Neural crest cell (in vitro differentiated cells): ENCODE results near the gene PSMC6. TPM values are rescaled to one million over a fixed set of nuclear protein-coding genes. Genes with fewer than 3 reads are reported as not detected.

Experiments
- DNase-seq: peaks from one replicate; pipeline ENCODE4 v3.0.0; 2021; ENCODE audit warnings: low read depth, mixed read lengths, low spot score
- H3K27ac Mint-ChIP-seq: one replicate; pipeline ENCODE4 v1.8.0; 2021; ENCODE audit warnings: mild to moderate bottlenecking, mixed read lengths; ENCODE audit not compliant: unreplicated experiment
- H3K27me3 Mint-ChIP-seq: 2 replicates; pipeline ENCODE4 v1.8.0; 2021; ENCODE audit warnings: low read depth, mild to moderate bottlenecking, mixed read lengths
- H3K36me3 Mint-ChIP-seq: 2 replicates; pipeline ENCODE4 v1.8.0; 2021; ENCODE audit warnings: low read depth, mild to moderate bottlenecking, mixed read lengths
- H3K4me1 Mint-ChIP-seq: 2 replicates; pipeline ENCODE4 v1.8.0; 2021; ENCODE audit warnings: mixed read lengths
- H3K4me3 Mint-ChIP-seq: one replicate; pipeline ENCODE4 v1.8.0; 2021; ENCODE audit warnings: mild to moderate bottlenecking, mixed read lengths
- H3K9me3 Mint-ChIP-seq: 2 replicates; pipeline ENCODE4 v1.8.0; 2021; ENCODE audit warnings: mixed read lengths
- total RNA-seq: library from RNA; stranded (reverse); gene quantifications from 2 replicates; pipeline ENCODE4 v1.2.1, GENCODE V29; 2021
- TF ChIP-seq, protein P1 (sequence below): fragments of 200-600 bp; sonication (generic); conservative IDR thresholded peaks from 2 replicates; pipeline ENCODE4 v1.5.0; 2021; ENCODE audit warnings: antibody characterized with exemption, mild to moderate bottlenecking

PSMC6 gene
- total RNA-seq, 1 donor from 2014 or later, result 109 TPM

DNA sequence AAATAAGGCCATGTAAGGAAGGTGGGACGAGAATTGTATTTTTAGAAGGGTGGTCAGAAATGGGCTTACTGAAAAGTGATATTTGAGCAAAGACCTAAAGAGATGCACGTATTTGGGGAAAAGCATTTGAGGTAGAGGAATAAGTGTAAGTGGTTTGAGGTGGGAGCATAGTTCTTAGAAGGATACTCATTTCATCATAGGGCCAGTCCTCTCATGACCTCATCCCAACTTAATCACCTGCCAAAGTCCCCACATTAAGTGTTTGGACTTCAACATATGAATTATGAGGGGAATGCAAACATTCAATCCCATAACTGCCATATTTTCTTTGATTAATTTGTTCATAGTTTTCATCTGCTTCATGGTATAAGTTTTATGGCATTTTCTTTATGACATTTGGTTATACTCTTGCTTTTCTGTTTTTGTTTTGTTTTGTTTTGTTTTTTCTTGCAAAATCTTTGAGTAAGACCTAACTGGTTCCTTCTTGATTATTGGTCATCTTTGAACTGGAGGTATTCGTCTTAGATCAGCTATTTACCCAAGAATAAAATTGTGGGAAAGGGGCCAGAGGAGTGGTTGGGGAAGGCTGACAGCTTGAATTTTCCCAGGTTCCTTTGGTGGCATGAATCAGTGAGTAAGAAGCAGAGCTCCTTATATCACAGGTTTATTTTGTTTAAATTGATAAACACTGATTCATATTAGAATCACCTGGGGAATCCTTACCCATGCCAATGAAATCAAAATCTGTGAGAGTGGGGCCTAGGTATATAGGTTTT is 60.2 kb downstream of the PSMC6 start:
- TF ChIP-seq, protein P1, sequence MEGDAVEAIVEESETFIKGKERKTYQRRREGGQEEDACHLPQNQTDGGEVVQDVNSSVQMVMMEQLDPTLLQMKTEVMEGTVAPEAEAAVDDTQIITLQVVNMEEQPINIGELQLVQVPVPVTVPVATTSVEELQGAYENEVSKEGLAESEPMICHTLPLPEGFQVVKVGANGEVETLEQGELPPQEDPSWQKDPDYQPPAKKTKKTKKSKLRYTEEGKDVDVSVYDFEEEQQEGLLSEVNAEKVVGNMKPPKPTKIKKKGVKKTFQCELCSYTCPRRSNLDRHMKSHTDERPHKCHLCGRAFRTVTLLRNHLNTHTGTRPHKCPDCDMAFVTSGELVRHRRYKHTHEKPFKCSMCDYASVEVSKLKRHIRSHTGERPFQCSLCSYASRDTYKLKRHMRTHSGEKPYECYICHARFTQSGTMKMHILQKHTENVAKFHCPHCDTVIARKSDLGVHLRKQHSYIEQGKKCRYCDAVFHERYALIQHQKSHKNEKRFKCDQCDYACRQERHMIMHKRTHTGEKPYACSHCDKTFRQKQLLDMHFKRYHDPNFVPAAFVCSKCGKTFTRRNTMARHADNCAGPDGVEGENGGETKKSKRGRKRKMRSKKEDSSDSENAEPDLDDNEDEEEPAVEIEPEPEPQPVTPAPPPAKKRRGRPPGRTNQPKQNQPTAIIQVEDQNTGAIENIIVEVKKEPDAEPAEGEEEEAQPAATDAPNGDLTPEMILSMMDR, result no peak
- no peaks in the 10 kb centered on the region for H3K4me1 Mint-ChIP-seq
- DNase-seq, result no peak
- H3K4me3 Mint-ChIP-seq, result no peak overlapping the region
- H3K27me3 Mint-ChIP-seq, result no peaks in the 10 kb centered on the region
- H3K36me3 Mint-ChIP-seq, result peaks cover 8% of the 10 kb centered on the region
- H3K27ac Mint-ChIP-seq, result no peak overlapping the region
- H3K9me3 Mint-ChIP-seq, result no peaks in the 10 kb centered on the region

DNA sequence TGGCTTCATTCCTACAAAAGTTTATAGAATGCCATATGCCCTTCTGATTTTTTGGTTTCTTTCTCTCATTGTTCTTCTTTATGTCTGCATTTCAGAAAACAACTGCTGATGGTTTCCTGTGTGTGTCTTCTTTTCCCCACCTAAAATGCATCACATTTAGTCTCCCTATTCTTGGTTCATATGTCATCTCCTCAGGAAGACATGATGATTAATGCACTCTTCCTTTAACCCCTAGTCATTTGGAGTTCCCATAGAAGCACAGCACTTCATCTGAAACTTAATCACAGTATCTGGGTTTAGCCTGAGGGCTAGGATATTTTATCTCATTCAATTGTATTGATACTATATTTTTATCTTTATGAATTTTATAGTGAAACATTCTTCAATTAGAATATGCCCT is 62.9 kb downstream of the PSMC6 start:
- H3K27ac Mint-ChIP-seq, result no peak overlapping the region
- DNase-seq, result no peak
- TF ChIP-seq, protein P1, result no peak
- no peak overlapping the region for H3K4me3 Mint-ChIP-seq
- H3K36me3 Mint-ChIP-seq, result peaks cover 4% of the 10 kb centered on the region
- H3K9me3 Mint-ChIP-seq, result no peaks in the 10 kb centered on the region
- no peaks in the 10 kb centered on the region for H3K27me3 Mint-ChIP-seq
- no peaks in the 10 kb centered on the region for H3K4me1 Mint-ChIP-seq

DNA sequence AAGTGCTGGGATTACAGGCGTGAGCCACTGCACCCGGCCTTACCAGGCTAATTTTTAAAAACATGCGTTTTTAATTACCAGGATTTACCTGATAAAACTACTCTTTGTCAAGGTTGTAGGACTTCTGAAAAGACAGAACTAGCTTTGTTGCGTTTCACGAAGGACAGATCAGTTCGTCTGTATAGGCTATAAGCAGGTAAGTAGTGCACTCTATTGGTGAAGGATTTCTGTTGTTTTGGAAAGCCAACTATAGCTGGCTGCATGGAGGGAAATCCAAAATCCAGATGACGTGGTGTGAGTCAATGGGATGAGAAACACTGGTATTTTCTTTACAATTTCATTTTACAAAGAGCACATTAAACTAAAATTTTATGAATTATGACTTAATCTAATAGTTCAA is 69.8 kb downstream of the PSMC6 start:
- Mint-ChIP-seq H3K4me1 (no peaks in the 10 kb centered on the region), H3K4me3 (no peak overlapping the region), H3K9me3 (no peaks in the 10 kb centered on the region), H3K27ac (no peak overlapping the region), H3K27me3 (no peaks in the 10 kb centered on the region), H3K36me3 (no peaks in the 10 kb centered on the region)
- TF ChIP-seq, protein P1, result no peak
- no peak for DNase-seq

Other genes starting within 250 kb of the PSMC6 start
- 11.1 and 11.5 TPM in 2 replicates for gene TXNDC16, start 154.7 kb upstream of the PSMC6 start, total RNA-seq
- gene GPR137C, start 154.4 kb upstream of the PSMC6 start, total RNA-seq, result 3.9 and 4.2 TPM in 2 replicates
- 38.7 and 44.1 TPM in 2 replicates for gene ERO1A, start 11.6 kb upstream of the PSMC6 start, total RNA-seq
- gene STYX, start 23.0 kb downstream of the PSMC6 start, total RNA-seq, result 11.8 and 13.2 TPM in 2 replicates
- gene GNPNAT1, start 84.4 kb downstream of the PSMC6 start, total RNA-seq, result 27.7 and 27.9 TPM in 2 replicates
- gene FERMT2, start 243.8 kb downstream of the PSMC6 start, total RNA-seq, result 57.2 and 64.2 TPM in 2 replicates